GM18861 (cell line): ENCODE measurements around the gene GARIN5B.

Source experiments
- ATAC-seq: cut with Tn5 transposase; IDR thresholded peaks from one replicate; pipeline ENCODE4 v1.9.1; 2021; ENCODE audit not compliant: unreplicated experiment

The GARIN5B gene

GRCh38 chr19:55372316-55373081, 9.4 kb upstream of the GARIN5B start:
- no peak for ATAC-seq

GRCh38 chr19:55370305-55370988, 7.4 kb upstream of the GARIN5B start, which contains the start of gene IL11:
IL11 (minus strand) TSS chr19:55370463; CDS start chr19:55370310, 153 bp downstream.
- no peak for ATAC-seq

GRCh38 chr19:55369653-55370304, 6.7 kb upstream of the GARIN5B start:
- ATAC-seq, result no peak

GRCh38 chr19:55368701-55369563, 5.9 kb upstream of the GARIN5B start:
- no peak for ATAC-seq

- no peak for ATAC-seq
These were observed 5.0 kb upstream of the GARIN5B start for GRCh38 chr19:55368106-55368505.

- ATAC-seq, result no peak
These were observed 3.7 kb upstream of the GARIN5B start for GRCh38 chr19:55366790-55367189.

- ATAC-seq, result no peak
These were observed 2.9 kb upstream of the GARIN5B start for GRCh38 chr19:55365964-55366363.

GRCh38 chr19:55365245-55365644, 2.2 kb upstream of the GARIN5B start:
- ATAC-seq, result no peak

GRCh38 chr19:55362174-55362989, 678 bp downstream of the GARIN5B start:
- no peak for ATAC-seq

GRCh38 chr19:55360902-55361301, 2.2 kb downstream of the GARIN5B start:
- ATAC-seq, result no peak

GRCh38 chr19:55358943-55359908, 3.8 kb downstream of the GARIN5B start:
- ATAC-seq, result no peak

- no peak for ATAC-seq
These were observed 4.6 kb downstream of the GARIN5B start for GRCh38 chr19:55358493-55358892.

- ATAC-seq, result no peak
These were observed 7.7 kb downstream of the GARIN5B start for GRCh38 chr19:55355213-55355821.

- no peak for ATAC-seq
These were observed 8.3 kb downstream of the GARIN5B start, which contains the start of gene COX6B2 for GRCh38 chr19:55354698-55355212. COX6B2 (minus strand) TSS chr19:55354719; CDS start chr19:55354521, 198 bp downstream.

- no peak for ATAC-seq
These were observed 9.0 kb downstream of the GARIN5B start for GRCh38 chr19:55353803-55354697.

- ATAC-seq, result no peak
These were observed 9.7 kb downstream of the GARIN5B start for GRCh38 chr19:55353356-55353802.

GRCh38 chr19:55352549-55353145, 10.4 kb downstream of the GARIN5B start:
- ATAC-seq, result no peak
